Naive thymus-derived CD8-positive, alpha-beta T cell (primary cell): Measurements from ENCODE around the gene UBFD1. TPM values are rescaled to one million over a fixed set of nuclear protein-coding genes. Genes with fewer than 3 reads are reported as not detected.

ENCODE experiments used
- ATAC-seq, 2 donors: fragments of 150-1000 bp; cut with Tn5 transposase in 1 of 2; sonication (Bioruptor Pico), chemical (Tn5 transposase) in 1 of 2; 1 replicate in 1 of 2; 2 replicates in 1 of 2; pipeline ENCODE4 v1.10.0; 2021; ENCODE audit warnings: mild to moderate bottlenecking in 2 of 2, moderate library complexity in 2 of 2
- POLR2A ChIA-PET: fragments of 350-600 bp; sonication (Branson Sonifier 250); formaldehyde crosslinking; loops from one replicate; lab custom pipeline; 2021; ENCODE audit warnings: antibody characterized with exemption; lab: Charles Lee
- DNase-seq, 10 donors: peaks; one replicate each; pipeline versions ENCODE4 v3.0.0 to v3.0.0-alpha.2; 2020 to 2022
- H3K27ac Mint-ChIP-seq, 10 donors: one replicate each; pipeline ENCODE4 v1.8.0; 2020 to 2022; ENCODE audit warnings: mild to moderate bottlenecking in 10 of 10, mixed read lengths in 10 of 10, moderate library complexity in 4 of 10, inconsistent platforms in 1 of 10
- H3K27me3 Mint-ChIP-seq, 5 donors: one replicate each; pipeline ENCODE4 v1.8.0; 2021 to 2022; ENCODE audit warnings: mixed read lengths in 5 of 5
- H3K36me3 Mint-ChIP-seq, 3 donors: one replicate each; pipeline ENCODE4 v1.8.0; 2020 to 2022; ENCODE audit warnings: mixed read lengths in 3 of 3, mild to moderate bottlenecking in 2 of 3, inconsistent platforms in 1 of 3
- H3K4me1 Mint-ChIP-seq, 4 donors: one replicate each; pipeline ENCODE4 v1.8.0; 2021 to 2022; ENCODE audit warnings: mixed read lengths in 4 of 4
- H3K4me3 Mint-ChIP-seq, 10 donors: one replicate each; pipeline ENCODE4 v1.8.0; 2020 to 2022; ENCODE audit warnings: mild to moderate bottlenecking in 10 of 10, mixed read lengths in 10 of 10, moderate library complexity in 6 of 10, inconsistent platforms in 1 of 10
- H3K9me3 Mint-ChIP-seq, 9 donors: one replicate each; pipeline ENCODE4 v1.8.0; 2020 to 2022; ENCODE audit warnings: mixed read lengths in 9 of 9, mild to moderate bottlenecking in 3 of 9, inconsistent platforms in 1 of 9, moderate library complexity in 1 of 9
- polyA plus RNA-seq, 3 donors: library from polyadenylated mRNA; unstranded; fragments of 300-500 nt; fragmentation: Illumina TruSeq; gene quantifications; one replicate each; pipeline ENCODE4 v1.2.3, GENCODE V29; 2021
- total RNA-seq, 8 experiments: library from RNA in 2 of 8; stranded (reverse) in 2 of 8; gene quantifications; one replicate each; pipeline ENCODE4 v1.2.3 and lab custom pipeline; 2021 to 2026

Gene UBFD1
- total and polyA plus RNA-seq, 5 experiments from 2014 or later: 12.2 to 58.7 (median 15.4) TPM

DNA sequence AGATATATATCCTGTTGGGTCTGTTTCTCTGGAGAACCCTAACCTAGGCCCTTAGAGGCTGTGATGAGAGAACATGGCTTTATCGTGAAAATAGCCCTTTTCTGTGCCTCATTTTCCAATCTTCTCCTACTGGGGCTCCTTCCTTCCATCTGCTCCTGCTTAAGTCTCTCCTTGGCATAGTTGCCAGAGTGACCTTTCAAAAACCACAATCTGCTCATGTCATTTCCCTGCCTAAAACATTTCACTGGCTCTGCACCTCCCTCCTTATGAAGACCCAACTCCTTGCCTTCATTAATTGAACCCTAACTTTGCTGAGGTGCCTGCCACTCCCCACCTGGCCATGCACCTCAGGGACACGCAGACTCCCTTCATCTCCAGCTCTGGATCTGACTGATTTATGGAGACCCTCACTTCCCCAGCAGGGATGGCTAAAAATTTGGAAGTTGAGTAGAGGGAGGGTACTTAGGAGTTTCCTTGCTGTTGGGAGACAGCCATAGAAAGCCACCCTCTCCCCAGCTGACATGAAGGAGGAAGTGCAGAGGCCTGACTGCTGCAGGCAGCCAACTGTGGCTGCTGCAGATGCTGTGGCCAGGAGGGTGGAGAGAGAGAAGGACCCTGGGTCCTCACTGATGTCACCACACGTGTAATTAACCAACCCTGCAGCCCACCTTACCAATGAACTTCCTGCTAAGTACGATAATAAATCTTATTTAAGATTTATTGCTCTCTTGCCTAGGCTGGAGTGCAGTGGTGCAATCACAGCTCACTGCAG lies 41.0 kb upstream of the UBFD1 start:
- H3K4me3 Mint-ChIP-seq: peak overlapping the region in 1 of 10 donors; percentile 57
- H3K36me3 Mint-ChIP-seq: peaks cover 0 to 18% (median 6%) of the 10 kb centered on the region in 3 donors
- ATAC-seq: no peak
- H3K4me1 Mint-ChIP-seq: peaks cover 14 to 69% (median 29%) of the 10 kb centered on the region in 4 donors
- POLR2A ChIA-PET: no interaction called here
- DNase-seq: no peak
- H3K27me3 Mint-ChIP-seq: no peaks in the 10 kb centered on the region
- H3K27ac Mint-ChIP-seq: peak overlapping the region in 5 of 10 donors; percentile 15 to 90 (median 76)
- H3K9me3 Mint-ChIP-seq: no peaks in the 10 kb centered on the region

- no peak for ATAC-seq
- no peaks in the 10 kb centered on the region for H3K9me3 Mint-ChIP-seq
- peaks cover 2 to 37% (median 17%) of the 10 kb centered on the region in 3 donors for H3K36me3 Mint-ChIP-seq
- H3K4me3 Mint-ChIP-seq: peak overlapping the region in 1 of 10 donors; percentile 37
- H3K27me3 Mint-ChIP-seq: no peaks in the 10 kb centered on the region
- DNase-seq: no peak
- POLR2A ChIA-PET: no interaction called here
- H3K4me1 Mint-ChIP-seq: peaks cover 14 to 68% (median 27%) of the 10 kb centered on the region in 4 donors
- H3K27ac Mint-ChIP-seq: peak overlapping the region in 1 of 10 donors; percentile 57
Observed at GRCh38 chr16:23518435-23518891, 39.1 kb upstream of the UBFD1 start.

- H3K27me3 Mint-ChIP-seq: no peaks in the 10 kb centered on the region
- no peaks in the 10 kb centered on the region for H3K9me3 Mint-ChIP-seq
- DNase-seq: no peak
- no peak overlapping the region for H3K4me3 Mint-ChIP-seq
- POLR2A ChIA-PET: no interaction called here
- H3K36me3 Mint-ChIP-seq: peaks cover 5 to 45% (median 20%) of the 10 kb centered on the region in 3 donors
- no peak for ATAC-seq
- H3K27ac Mint-ChIP-seq: peak overlapping the region in 2 of 10 donors; percentile 11 to 37
- peaks cover 14 to 62% (median 24%) of the 10 kb centered on the region in 4 donors for H3K4me1 Mint-ChIP-seq
Observed at GRCh38 chr16:23519282-23519681, 38.2 kb upstream of the UBFD1 start.

DNA sequence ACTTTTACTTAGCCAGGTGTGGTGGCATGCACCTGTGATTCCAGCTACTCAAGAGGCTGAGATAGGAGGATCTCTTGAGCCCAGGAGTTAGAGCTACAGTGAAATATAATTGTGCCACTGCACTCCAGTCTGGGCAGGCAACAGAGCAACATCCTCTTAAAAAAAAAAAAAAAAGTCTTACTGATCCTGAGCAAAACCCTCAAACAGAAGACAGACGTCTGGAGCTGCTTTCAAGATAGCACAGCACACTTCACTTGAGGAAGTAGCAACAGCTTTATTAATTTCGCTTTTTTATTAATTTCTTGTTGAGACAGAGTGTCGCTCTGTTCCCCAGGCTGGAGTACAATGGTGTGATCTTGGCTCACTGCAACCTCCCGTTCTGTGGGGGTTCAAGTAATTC lies 37.0 kb upstream of the UBFD1 start:
- peaks cover 5 to 57% (median 25%) of the 10 kb centered on the region in 3 donors for H3K36me3 Mint-ChIP-seq
- H3K4me1 Mint-ChIP-seq: peaks cover 12 to 51% (median 13%) of the 10 kb centered on the region in 4 donors
- no peak overlapping the region for H3K27ac Mint-ChIP-seq
- no peaks in the 10 kb centered on the region for H3K27me3 Mint-ChIP-seq
- ATAC-seq: no peak
- POLR2A ChIA-PET: interaction anchor here (1.3 kb wide), 1 partner anchor 11 kb away, joined by 4 read pairs; no protein-coding TSS in a partner anchor
- DNase-seq: no peak
- no peak overlapping the region for H3K4me3 Mint-ChIP-seq
- no peaks in the 10 kb centered on the region for H3K9me3 Mint-ChIP-seq

DNA sequence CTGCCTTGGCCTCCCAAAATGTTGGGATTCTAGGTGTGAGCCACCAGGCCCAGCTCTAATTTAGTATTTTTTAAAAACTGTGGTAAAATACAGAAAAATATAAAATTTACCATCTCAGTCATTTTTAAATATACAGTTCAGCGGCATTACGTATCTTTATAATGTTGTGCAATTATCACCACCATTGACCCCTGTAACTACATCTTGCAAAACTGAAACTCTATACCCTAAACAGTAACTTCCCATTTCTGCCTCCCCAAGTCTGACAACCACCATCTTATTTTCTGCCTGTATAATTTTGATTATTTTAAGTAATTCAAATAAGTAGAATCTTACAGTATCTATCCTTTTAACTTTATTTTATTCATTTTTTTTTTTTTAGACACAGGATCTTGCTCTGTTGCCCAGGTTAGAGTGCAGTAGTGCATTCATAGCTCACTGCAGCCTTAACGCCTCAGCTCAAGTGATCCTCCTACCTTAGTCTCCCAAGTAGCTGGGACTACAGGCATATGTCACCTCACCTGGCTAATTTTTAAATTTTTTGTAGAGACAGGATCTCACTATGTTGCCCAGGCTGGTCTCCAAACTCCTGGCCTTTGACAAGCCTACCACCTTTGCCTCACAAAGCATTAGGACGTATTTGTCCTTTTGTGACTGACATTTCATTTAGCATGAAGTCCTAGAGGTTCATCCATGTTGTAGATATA lies 36.3 kb upstream of the UBFD1 start:
- no peak for ATAC-seq
- DNase-seq: no peak
- no peak overlapping the region for H3K27ac Mint-ChIP-seq
- H3K4me3 Mint-ChIP-seq: no peak overlapping the region
- POLR2A ChIA-PET: interaction anchor here (1.3 kb wide), 1 partner anchor 12 kb away, joined by 4 read pairs; no protein-coding TSS in a partner anchor
- no peaks in the 10 kb centered on the region for H3K9me3 Mint-ChIP-seq
- H3K36me3 Mint-ChIP-seq: peaks cover 5 to 62% (median 25%) of the 10 kb centered on the region in 3 donors
- H3K4me1 Mint-ChIP-seq: peaks cover 6 to 44% (median 8%) of the 10 kb centered on the region in 4 donors
- H3K27me3 Mint-ChIP-seq: no peaks in the 10 kb centered on the region

DNA sequence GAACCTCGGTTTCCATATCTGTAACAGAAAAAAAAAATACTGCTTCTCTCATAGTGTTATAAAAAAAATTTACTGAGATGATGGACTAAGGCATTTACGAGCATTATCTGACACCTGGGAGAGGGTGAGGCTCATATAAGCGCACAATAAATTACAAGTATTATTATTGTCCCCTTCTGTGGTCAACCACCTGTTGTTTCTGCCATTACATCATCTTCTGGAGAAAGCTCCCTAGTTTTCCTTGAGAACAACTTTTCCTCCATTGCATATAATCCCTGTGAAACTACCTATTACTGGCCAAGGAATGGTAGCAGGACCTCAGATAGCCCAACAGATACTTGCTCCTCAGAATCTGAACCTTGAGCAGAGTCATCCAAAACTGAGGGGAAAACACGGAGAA lies 35.6 kb upstream of the UBFD1 start:
- DNase-seq (no peak), ATAC-seq (no peak)
- H3K4me1 Mint-ChIP-seq: peaks cover 0 to 36% (median 2%) of the 10 kb centered on the region in 4 donors
- peaks cover 5 to 67% (median 27%) of the 10 kb centered on the region in 3 donors for H3K36me3 Mint-ChIP-seq
- no peaks in the 10 kb centered on the region for H3K9me3 Mint-ChIP-seq
- no peak overlapping the region for H3K4me3 Mint-ChIP-seq
- no peak overlapping the region for H3K27ac Mint-ChIP-seq
- POLR2A ChIA-PET: no interaction called here
- H3K27me3 Mint-ChIP-seq: no peaks in the 10 kb centered on the region

DNA sequence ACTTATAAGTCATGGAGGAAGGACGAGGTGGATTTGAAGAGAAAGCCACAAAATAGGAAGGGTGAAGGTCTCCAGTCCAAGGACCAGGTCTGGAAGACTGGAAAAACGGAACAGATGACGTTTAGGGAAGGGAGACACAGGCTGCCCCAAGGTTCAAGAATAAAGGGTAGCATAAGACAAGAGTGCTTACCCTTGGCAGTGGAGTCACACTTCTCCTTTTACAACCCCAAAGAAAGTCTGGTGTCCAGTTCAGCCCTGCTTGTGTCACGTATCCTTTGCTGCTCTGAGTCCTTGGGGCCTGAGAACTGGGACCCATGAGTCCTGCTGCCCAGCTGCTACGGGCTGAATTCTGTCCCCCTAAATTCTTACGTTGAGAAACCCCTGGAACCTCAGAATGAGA lies 34.2 kb upstream of the UBFD1 start:
- no peaks in the 10 kb centered on the region for H3K9me3 Mint-ChIP-seq
- H3K27me3 Mint-ChIP-seq: no peaks in the 10 kb centered on the region
- H3K4me1 Mint-ChIP-seq: peaks cover 0 to 28% (median 1%) of the 10 kb centered on the region in 4 donors
- H3K4me3 Mint-ChIP-seq: no peak overlapping the region
- H3K36me3 Mint-ChIP-seq: peaks cover 5 to 81% (median 30%) of the 10 kb centered on the region in 3 donors
- no peak for DNase-seq
- ATAC-seq: no peak
- no peak overlapping the region for H3K27ac Mint-ChIP-seq
- POLR2A ChIA-PET: no interaction called here

DNA sequence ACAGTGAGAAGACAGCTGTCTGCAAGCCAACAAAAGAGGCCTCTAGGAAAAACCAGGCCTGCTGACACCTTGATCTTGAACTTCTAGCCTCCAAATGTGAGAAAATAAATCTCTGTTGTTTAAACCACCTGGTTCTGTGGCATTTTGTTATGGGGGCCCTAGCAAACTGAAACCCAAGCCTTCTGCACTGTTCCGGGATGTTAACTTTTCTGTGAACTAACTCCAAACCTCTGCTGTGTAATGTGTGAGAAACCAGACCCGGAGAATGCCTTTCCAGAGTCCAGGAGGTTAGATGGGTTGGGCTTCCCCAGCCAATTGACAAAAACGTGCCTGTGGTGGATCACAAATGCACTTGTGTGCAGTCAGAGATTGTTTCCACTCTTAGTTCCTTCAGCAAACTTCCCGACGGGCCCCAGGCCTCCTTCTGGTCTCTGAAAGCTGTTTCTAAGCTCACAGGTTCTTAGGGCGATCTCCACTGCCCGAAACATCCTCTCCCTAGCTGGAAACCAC lies 33.6 kb upstream of the UBFD1 start:
- Mint-ChIP-seq H3K36me3 (peaks cover 5 to 87% (median 34%) of the 10 kb centered on the region in 3 donors), H3K9me3 (no peaks in the 10 kb centered on the region)

GRCh38 chr16:23524886-23525285 lies 32.6 kb upstream of the UBFD1 start:
- Mint-ChIP-seq H3K36me3 (peaks cover 5 to 88% (median 30%) of the 10 kb centered on the region in 3 donors), H3K9me3 (no peaks in the 10 kb centered on the region), H3K27ac (no peak overlapping the region), H3K4me3 (no peak overlapping the region), H3K27me3 (no peaks in the 10 kb centered on the region), H3K4me1 (peaks cover 0 to 16% (median 1%) of the 10 kb centered on the region in 4 donors)
- ATAC-seq (no peak), DNase-seq (no peak)
- POLR2A ChIA-PET: no interaction called here

More for the DNA sequence above, 33.6 kb upstream of the UBFD1 start:
- POLR2A ChIA-PET: interaction anchor here (0.7 kb wide), 3 partner anchors 9 to 1925 kb away, joined by 3 to 5 read pairs (median 3); no protein-coding TSS in a partner anchor
- DNase-seq (no peak), ATAC-seq (no peak)
- Mint-ChIP-seq H3K27ac (no peak overlapping the region), H3K4me3 (no peak overlapping the region), H3K4me1 (peaks cover 0 to 24% (median 1%) of the 10 kb centered on the region in 4 donors), H3K27me3 (no peaks in the 10 kb centered on the region)

- no peaks in the 10 kb centered on the region for H3K9me3 Mint-ChIP-seq
- no peaks in the 10 kb centered on the region for H3K27me3 Mint-ChIP-seq
- no peak for DNase-seq
- POLR2A ChIA-PET: no interaction called here
- no peak overlapping the region for H3K27ac Mint-ChIP-seq
- no peak for ATAC-seq
- H3K4me1 Mint-ChIP-seq: peaks cover 0 to 3% (median 0%) of the 10 kb centered on the region in 4 donors
- H3K36me3 Mint-ChIP-seq: peaks cover 5 to 91% (median 30%) of the 10 kb centered on the region in 3 donors
- H3K4me3 Mint-ChIP-seq: no peak overlapping the region
Observed at GRCh38 chr16:23527961-23528643, 29.4 kb upstream of the UBFD1 start.

DNA sequence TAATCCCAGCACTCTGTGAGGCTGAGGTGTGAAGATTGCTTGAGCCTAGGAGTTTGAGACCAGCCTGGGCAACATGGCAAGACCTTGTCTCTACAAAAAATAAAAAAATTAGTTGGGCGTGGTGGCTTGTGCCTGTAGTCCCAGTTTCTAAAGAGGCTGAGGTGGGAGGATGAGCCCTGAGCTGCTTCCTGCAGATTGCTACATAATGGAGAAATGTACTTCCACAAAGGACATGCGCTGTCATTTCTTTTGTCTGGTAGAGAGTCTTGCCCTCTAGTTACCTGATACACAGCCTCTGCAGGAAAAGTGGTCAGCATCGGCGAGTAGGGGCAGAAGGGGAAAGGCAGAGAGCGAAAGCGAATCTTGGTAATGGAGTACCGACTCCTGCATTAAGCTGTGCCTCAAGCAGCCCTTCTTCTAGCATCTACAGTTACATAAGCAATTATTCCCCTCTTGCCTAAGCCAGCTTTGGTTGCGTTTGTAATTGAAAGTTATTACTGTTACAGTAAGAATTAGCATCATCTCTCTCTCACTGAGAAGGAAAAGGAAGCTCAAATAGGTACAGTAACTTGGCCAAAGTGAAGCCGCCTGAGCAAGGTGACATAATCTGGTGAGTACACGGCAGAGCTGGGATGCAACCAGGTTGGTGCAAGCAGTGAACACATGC lies 28.8 kb upstream of the UBFD1 start:
- peaks cover 0 to 3% (median 0%) of the 10 kb centered on the region in 4 donors for H3K4me1 Mint-ChIP-seq

DNA sequence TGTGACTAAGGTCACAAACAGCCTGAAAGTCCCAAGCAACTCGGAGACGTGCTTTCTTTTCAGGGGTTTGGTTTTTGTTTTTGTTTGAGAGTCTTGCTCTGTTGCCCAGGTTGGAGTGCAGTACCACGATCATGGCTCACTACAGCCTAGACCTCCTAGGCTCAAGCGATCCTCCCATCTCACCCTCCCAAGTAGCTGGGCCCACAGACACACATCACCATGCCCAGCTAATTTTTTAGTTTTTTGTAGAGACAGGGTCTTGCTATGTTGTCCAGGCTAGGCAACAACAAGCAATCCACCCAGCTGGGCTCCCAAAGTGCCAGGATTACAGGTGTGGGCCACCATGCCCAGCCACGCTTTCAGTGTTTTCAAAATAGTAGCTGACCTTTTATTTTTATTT lies 27.5 kb upstream of the UBFD1 start:
- POLR2A ChIA-PET: interaction anchor here (0.6 kb wide), 1 partner anchor 46 kb away, joined by 3 read pairs; no protein-coding TSS in a partner anchor
- Mint-ChIP-seq H3K27me3 (no peaks in the 10 kb centered on the region), H3K4me3 (no peak overlapping the region), H3K4me1 (peaks cover 0 to 3% (median 0%) of the 10 kb centered on the region in 4 donors), H3K36me3 (peaks cover 0 to 89% (median 30%) of the 10 kb centered on the region in 3 donors), H3K9me3 (no peaks in the 10 kb centered on the region), H3K27ac (no peak overlapping the region)
- DNase-seq (no peak), ATAC-seq (no peak)

More for the DNA sequence above, 28.8 kb upstream of the UBFD1 start:
- Mint-ChIP-seq H3K9me3 (no peaks in the 10 kb centered on the region), H3K36me3 (peaks cover 0 to 91% (median 26%) of the 10 kb centered on the region in 3 donors), H3K4me3 (no peak overlapping the region), H3K27me3 (no peaks in the 10 kb centered on the region), H3K27ac (no peak overlapping the region)
- ATAC-seq (no peak), DNase-seq (no peak)
- POLR2A ChIA-PET: no interaction called here
